HepG2 (cell line): ENCODE data around the gene NELFCD. TPM values are rescaled to one million over a fixed set of nuclear protein-coding genes. Genes with fewer than 3 reads are reported as not detected.
A peak's percentile ranks its signal among the peaks of the same experiment; 100 is the strongest.

Experiments used
- ATAC-seq: fragments of 200-7000 bp; cut with Tn5 transposase; 3 replicates; pipeline ENCODE4 v1.9.1; 2020; ENCODE audit warnings: mild to moderate bottlenecking, moderate library complexity
- BruUV-seq: library from RNA; stranded (reverse); fragments of 400-500 nt; replicated peaks from 2 replicates; lab custom pipeline; 2021; lab: Mats Ljungman, UMichigan
- CTCF ChIA-PET: fragments of 300-600 bp; formaldehyde crosslinking; extraction: SDS; loops from one replicate; lab custom pipeline; 2021; ENCODE audit warnings: low total read pairs, inconsistent platforms, low intra/inter-chr PET ratio; lab: Yijun Ruan, JAX
- POLR2A ChIA-PET: fragments of 350-600 bp; sonication (Branson Sonifier 250); formaldehyde crosslinking; loops from one replicate; lab custom pipeline; 2020; ENCODE audit warnings: antibody characterized with exemption, inconsistent platforms; lab: Yijun Ruan, JAX
- DNase-seq: peaks from one replicate; pipeline ENCODE4 v3.0.0-alpha.2; 2015; ENCODE audit warnings: low spot score
- FAIRE-seq: peaks from 3 replicates; lab custom pipeline; 2011; peaks lifted over from hg19 to GRCh38; lab: Jason Lieb, UNC
- H2AFZ ChIP-seq: one replicate; pipeline ENCODE4 v1.6.1; 2011; ENCODE audit warnings: low read length, inconsistent platforms
- H3K27ac ChIP-seq: fragments of 300-600 bp; 3 replicates; pipeline ENCODE4 v1.8.0; 2011; ENCODE audit warnings: mixed run types, mild to moderate bottlenecking, mixed read lengths, low read length, inconsistent platforms; ENCODE audit not compliant: insufficient read depth; ENCODE audit errors: extremely low read length
- H3K27me3 ChIP-seq, 2 experiments: fragments of 200-600 bp in 1 of 2; 2 replicates in 1 of 2; 3 replicates in 1 of 2; pipeline versions ENCODE4 v1.6.0 to v1.8.0; 2011; ENCODE audit warnings: low read length in 2 of 2, mild to moderate bottlenecking in 2 of 2, moderate library complexity in 2 of 2, inconsistent platforms in 1 of 2; ENCODE audit not compliant: insufficient read depth in 2 of 2, control insufficient read depth in 1 of 2
- H3K36me3 ChIP-seq, 2 experiments: fragments of 200-600 bp in 1 of 2; replicated peaks in 1 of 2; 2 replicates in 1 of 2; 3 replicates in 1 of 2; pipeline versions ENCODE4 v1.5.1 to v1.8.0; 2011; ENCODE audit warnings: low read length in 2 of 2, inconsistent platforms in 1 of 2; ENCODE audit not compliant: insufficient read depth in 2 of 2, control insufficient read depth in 1 of 2
- H3K4me1 ChIP-seq: 2 replicates; pipeline ENCODE4 v1.5.1; 2012; ENCODE audit warnings: low read length, inconsistent platforms; ENCODE audit not compliant: insufficient read depth
- H3K4me2 ChIP-seq: 2 replicates; pipeline ENCODE4 v1.6.0; 2011; ENCODE audit warnings: low read depth, low read length, inconsistent platforms
- H3K4me3 ChIP-seq, 3 experiments: fragments of 200-600 bp in 1 of 3; sonication (generic), shearing (Covaris generic) in 1 of 3; replicated peaks in 1 of 3; 2 replicates each; pipeline ENCODE4 v1.5.1; 2011 to 2016; ENCODE audit warnings: low read length in 3 of 3, inconsistent platforms in 2 of 3, low read depth in 2 of 3, mild to moderate bottlenecking in 2 of 3, control low read depth in 1 of 3, mixed read lengths in 1 of 3; ENCODE audit not compliant: insufficient read depth in 1 of 3
- H3K79me2 ChIP-seq: one replicate; pipeline ENCODE4 v1.6.1; 2011; ENCODE audit warnings: low read length, inconsistent platforms; ENCODE audit not compliant: insufficient read depth
- H3K9ac ChIP-seq: 2 replicates; pipeline ENCODE4 v1.6.0; 2011; ENCODE audit warnings: mild to moderate bottlenecking, low read depth, low read length, inconsistent platforms; ENCODE audit not compliant: insufficient read depth
- H3K9me3 ChIP-seq: 2 replicates; pipeline ENCODE4 v1.5.1; 2012; ENCODE audit warnings: mild to moderate bottlenecking, low read length
- H4K20me1 ChIP-seq: 2 replicates; pipeline ENCODE4 v1.6.0; 2011; ENCODE audit warnings: inconsistent platforms, mild to moderate bottlenecking, low read length, moderate library complexity; ENCODE audit not compliant: insufficient read depth
- CBX2 ChIP-seq, 2 experiments: fragments of 200-600 bp in 1 of 2; sonication (generic); formaldehyde crosslinking in 1 of 2; IDR thresholded peaks; 2 replicates each; pipeline versions ENCODE4 v1.7.0 to v1.8.1; 2018 to 2022; ENCODE audit warnings: low read depth in 2 of 2, low read length in 1 of 2, mild to moderate bottlenecking in 1 of 2, missing genetic modification reagents in 1 of 2
- POLR2AphosphoS2 ChIP-seq: IDR thresholded peaks from 2 replicates; pipeline ENCODE4 v1.6.1; 2011; ENCODE audit warnings: low read depth, low read length, improper control_type of control experiment
- ZBTB2 ChIP-seq: sonication (generic); formaldehyde crosslinking; IDR thresholded peaks from 2 replicates; pipeline ENCODE4 v1.8.0; 2022; ENCODE audit warnings: low read depth, missing genetic modification reagents
- ZNF224 ChIP-seq: sonication (generic); formaldehyde crosslinking; IDR thresholded peaks from 2 replicates; pipeline ENCODE4 v1.5.0; 2020; ENCODE audit warnings: mild to moderate bottlenecking, missing genetic modification reagents
- ZNF318 ChIP-seq: sonication (generic); formaldehyde crosslinking; IDR thresholded peaks from 2 replicates; pipeline ENCODE4 v1.4.0; 2020; ENCODE audit warnings: mild to moderate bottlenecking, missing genetic modification reagents
- WGBS: methylation state at CpG from one replicate; pipeline ENCODE4 v1.1.6; 2017; ENCODE audit warnings: low lambda C conversion rate; 5-methylcytosine and 5-hydroxymethylcytosine counted together
- in situ Hi-C: cut with HindIII; loops from 2 replicates; pipeline ENCODE4 v1.10.0; 2017; ENCODE audit warnings: low pct_unique_long_range_greater_than_20kb; ENCODE audit not compliant: extremely low pct_ligation_motif_present
- intact Hi-C: fragments of 100-400 bp; cut with micrococcal nuclease; formaldehyde crosslinking; loops from one replicate; pipeline ENCODE4 v1.10.0; 2022; ENCODE audit not compliant: unreplicated experiment
- polyA plus RNA-seq, 8 experiments: library from polyadenylated mRNA; depleted of rRNA in 3 of 8; stranded (reverse) in 7 of 8; unstranded in 1 of 8; fragments of >200 nt; fragmentation: Illumina TruSeq in 4 of 8; extraction: Trizol in 4 of 8; gene quantifications; 2 replicates each; pipeline versions ENCODE4 v1.2.1 to v1.2.3, GENCODE V29; 2011 to 2016; ENCODE audit warnings: low read depth in 4 of 8, missing spikeins in 1 of 8, mixed read lengths in 1 of 8; ENCODE audit not compliant: insufficient read depth in 1 of 8
- total RNA-seq, 5 experiments: library from RNA; depleted of rRNA; stranded (reverse); fragments of >200 nt; fragmentation: Illumina TruSeq; extraction: Trizol; gene quantifications; 2 replicates each; pipeline ENCODE4 v1.2.3, GENCODE V29; 2016; ENCODE audit warnings: low read depth in 1 of 5

Gene NELFCD
- total and polyA plus RNA-seq, 2 of the 13 experiments (the other 11 are each of a cell fraction or from before 2014, with no cell fraction given) = 159 to 203 TPM

GRCh38 chr20:58932170-58932569, 48.9 kb upstream of the NELFCD start:
- 7% methylated on average over 5 of the region's 5 CpGs for WGBS
- Histone ChIP-seq H3K27me3 (peaks cover 4 to 36% of the 10 kb centered on the region in 2 experiments; a peak in 3 of 5 replicates), H4K20me1 (no peaks in the 10 kb centered on the region), H2AFZ (no peak overlapping the region), H3K9me3 (no peaks in the 10 kb centered on the region), H3K4me2 (no peak overlapping the region), H3K9ac (no peak overlapping the region), H3K4me3 (no peak overlapping the region), H3K4me1 (no peaks in the 10 kb centered on the region), H3K79me2 (no peaks in the 10 kb centered on the region)
- in situ Hi-C loops = no loop called here
- DNase-seq = no peak
- TF ChIP-seq ZBTB2 (CRISPR knock-in tag) = no peak
- no peak for TF ChIP-seq ZNF224 (CRISPR knock-in tag)
- TF ChIP-seq ZNF318 (CRISPR knock-in tag) = no peak
- peak; percentile 81; the same call in 1 of the 2 replicates for TF ChIP-seq CBX2 (IDR thresholded peaks at IDR 0.05; ENCODE audit: low read depth, low read length)
- no peak for TF ChIP-seq CBX2 (CRISPR knock-in tag; IDR thresholded peaks at IDR 0.05; ENCODE audit: low read depth)
- no peak for TF ChIP-seq POLR2AphosphoS2
- TF ChIP-seq, all 625 proteins: peak for 1
- no TSS peak for BruUV-seq
- Histone ChIP-seq H3K36me3 (no peaks in the 10 kb centered on the region), H3K27ac (no peak overlapping the region)
- ChIA-PET CTCF (no interaction called here), POLR2A (no interaction called here)
- FAIRE-seq (no peak), ATAC-seq (no peak)
- intact Hi-C loops = no loop called here
